ENCODE measurements around the gene GRAP2.
A peak's percentile ranks its signal among the peaks of the same experiment; 100 is the strongest.

Gene GRAP2

GRCh38 chr22:39962071-39962470 lies 61.2 kb downstream of the GRAP2 start:
- Histone ChIP-seq H3K27ac (ENCODE audit: low read depth in 2 of 2, low read length in 2 of 2) (no peak overlapping the region), H3K9me3 (ENCODE audit: control insufficient read depth in 2 of 2, low read length in 2 of 2) (no peaks in the 10 kb centered on the region), H3K9ac (ENCODE audit: low read depth in 1 of 2, low read length in 2 of 2) (no peak overlapping the region), H3K4me3 (ENCODE audit: low read length in 2 of 2) (no peak overlapping the region), H3K36me3 (ENCODE audit: control insufficient read depth in 2 of 2, insufficient read depth in 2 of 2, low read length in 2 of 2) (peaks cover 0 to 2% of the 10 kb centered on the region in 2 donors), H3K4me1 (ENCODE audit: control insufficient read depth in 2 of 2, insufficient read depth in 2 of 2, low read length in 2 of 2) (peaks cover 11% of the 10 kb centered on the region in 2 donors), H3K27me3 (ENCODE audit: control insufficient read depth in 2 of 2, insufficient read depth in 2 of 2, low read length in 2 of 2) (no peaks in the 10 kb centered on the region)

- H3K27me3 ChIP-seq (ENCODE audit: control insufficient read depth in 2 of 2, insufficient read depth in 2 of 2, low read length in 2 of 2) = peaks cover 0 to 3% of the 10 kb centered on the region in 2 donors
- H3K9ac ChIP-seq (ENCODE audit: low read depth in 1 of 2, low read length in 2 of 2) = no peak overlapping the region
- H3K27ac ChIP-seq (ENCODE audit: low read depth in 2 of 2, low read length in 2 of 2) = no peak overlapping the region
- peaks cover 8 to 28% of the 10 kb centered on the region in 2 donors for H3K4me1 ChIP-seq (ENCODE audit: control insufficient read depth in 2 of 2, insufficient read depth in 2 of 2, low read length in 2 of 2)
- peaks cover 0 to 2% of the 10 kb centered on the region in 2 donors for H3K36me3 ChIP-seq (ENCODE audit: control insufficient read depth in 2 of 2, insufficient read depth in 2 of 2, low read length in 2 of 2)
- no peaks in the 10 kb centered on the region for H3K9me3 ChIP-seq (ENCODE audit: control insufficient read depth in 2 of 2, low read length in 2 of 2)
- no peak overlapping the region for H3K4me3 ChIP-seq (ENCODE audit: low read length in 2 of 2)
Measured at GRCh38 chr22:39965748-39966147, 64.9 kb downstream of the GRAP2 start.

- Histone ChIP-seq H3K9me3 (ENCODE audit: control insufficient read depth in 2 of 2, low read length in 2 of 2) (no peaks in the 10 kb centered on the region), H3K36me3 (ENCODE audit: control insufficient read depth in 2 of 2, insufficient read depth in 2 of 2, low read length in 2 of 2) (peaks cover 0 to 2% of the 10 kb centered on the region in 2 donors), H3K27ac (ENCODE audit: low read depth in 2 of 2, low read length in 2 of 2) (peak overlapping the region; percentile 18 to 93), H3K4me1 (ENCODE audit: control insufficient read depth in 2 of 2, insufficient read depth in 2 of 2, low read length in 2 of 2) (peaks cover 8 to 28% of the 10 kb centered on the region in 2 donors), H3K27me3 (ENCODE audit: control insufficient read depth in 2 of 2, insufficient read depth in 2 of 2, low read length in 2 of 2) (peaks cover 0 to 3% of the 10 kb centered on the region in 2 donors), H3K9ac (ENCODE audit: low read depth in 1 of 2, low read length in 2 of 2) (peak overlapping the region in 1 of 2 donors; percentile 55), H3K4me3 (ENCODE audit: low read length in 2 of 2) (peak overlapping the region in 1 of 2 donors; percentile 9)
Measured at GRCh38 chr22:39966470-39966869, 65.6 kb downstream of the GRAP2 start.

GRCh38 chr22:39967103-39967829 lies 66.4 kb downstream of the GRAP2 start:
- Histone ChIP-seq H3K27ac (ENCODE audit: low read depth in 2 of 2, low read length in 2 of 2) (peak overlapping the region; percentile 18 to 93), H3K36me3 (ENCODE audit: control insufficient read depth in 2 of 2, insufficient read depth in 2 of 2, low read length in 2 of 2) (peaks cover 0 to 3% of the 10 kb centered on the region in 2 donors), H3K4me1 (ENCODE audit: control insufficient read depth in 2 of 2, insufficient read depth in 2 of 2, low read length in 2 of 2) (peaks cover 8 to 28% of the 10 kb centered on the region in 2 donors)

GRCh38 chr22:39967996-39968972 lies 67.4 kb downstream of the GRAP2 start:
- H3K4me1 ChIP-seq (ENCODE audit: control insufficient read depth in 2 of 2, insufficient read depth in 2 of 2, low read length in 2 of 2) = peaks cover 8 to 28% of the 10 kb centered on the region in 2 donors
- H3K27me3 ChIP-seq (ENCODE audit: control insufficient read depth in 2 of 2, insufficient read depth in 2 of 2, low read length in 2 of 2) = peaks cover 0 to 8% of the 10 kb centered on the region in 2 donors
- H3K9me3 ChIP-seq (ENCODE audit: control insufficient read depth in 2 of 2, low read length in 2 of 2) = no peaks in the 10 kb centered on the region
- peak overlapping the region; percentile 32 to 93 for H3K27ac ChIP-seq (ENCODE audit: low read depth in 2 of 2, low read length in 2 of 2)
- H3K36me3 ChIP-seq (ENCODE audit: control insufficient read depth in 2 of 2, insufficient read depth in 2 of 2, low read length in 2 of 2) = peaks cover 0 to 4% of the 10 kb centered on the region in 2 donors
- no peak overlapping the region for H3K9ac ChIP-seq (ENCODE audit: low read depth in 1 of 2, low read length in 2 of 2)
- H3K4me3 ChIP-seq (ENCODE audit: low read length in 2 of 2) = no peak overlapping the region

More at GRCh38 chr22:39967103-39967829, 66.4 kb downstream of the GRAP2 start:
- Histone ChIP-seq H3K9ac (ENCODE audit: low read depth in 1 of 2, low read length in 2 of 2) (peak overlapping the region in 1 of 2 donors; percentile 55), H3K4me3 (ENCODE audit: low read length in 2 of 2) (peak overlapping the region in 1 of 2 donors; percentile 9), H3K27me3 (ENCODE audit: control insufficient read depth in 2 of 2, insufficient read depth in 2 of 2, low read length in 2 of 2) (peaks cover 0 to 5% of the 10 kb centered on the region in 2 donors), H3K9me3 (ENCODE audit: control insufficient read depth in 2 of 2, low read length in 2 of 2) (no peaks in the 10 kb centered on the region)

- peaks cover 0 to 2% of the 10 kb centered on the region in 2 donors for H3K36me3 ChIP-seq (ENCODE audit: control insufficient read depth in 2 of 2, insufficient read depth in 2 of 2, low read length in 2 of 2)
Measured at GRCh38 chr22:39970742-39971141, 69.9 kb downstream of the GRAP2 start.

GRCh38 chr22:39972641-39973040 lies 71.8 kb downstream of the GRAP2 start:
- no peaks in the 10 kb centered on the region for H3K9me3 ChIP-seq (ENCODE audit: control insufficient read depth in 2 of 2, low read length in 2 of 2)
- H3K27me3 ChIP-seq (ENCODE audit: control insufficient read depth in 2 of 2, insufficient read depth in 2 of 2, low read length in 2 of 2) = peaks cover 0 to 10% of the 10 kb centered on the region in 2 donors
- no peak overlapping the region for H3K9ac ChIP-seq (ENCODE audit: low read depth in 1 of 2, low read length in 2 of 2)
- H3K4me3 ChIP-seq (ENCODE audit: low read length in 2 of 2) = no peak overlapping the region
- no peak overlapping the region for H3K27ac ChIP-seq (ENCODE audit: low read depth in 2 of 2, low read length in 2 of 2)
- H3K36me3 ChIP-seq (ENCODE audit: control insufficient read depth in 2 of 2, insufficient read depth in 2 of 2, low read length in 2 of 2) = peaks cover 0 to 2% of the 10 kb centered on the region in 2 donors
- H3K4me1 ChIP-seq (ENCODE audit: control insufficient read depth in 2 of 2, insufficient read depth in 2 of 2, low read length in 2 of 2) = peaks cover 0 to 12% of the 10 kb centered on the region in 2 donors

More at GRCh38 chr22:39970742-39971141, 69.9 kb downstream of the GRAP2 start:
- Histone ChIP-seq H3K27me3 (ENCODE audit: control insufficient read depth in 2 of 2, insufficient read depth in 2 of 2, low read length in 2 of 2) (peaks cover 0 to 9% of the 10 kb centered on the region in 2 donors), H3K9ac (ENCODE audit: low read depth in 1 of 2, low read length in 2 of 2) (no peak overlapping the region), H3K9me3 (ENCODE audit: control insufficient read depth in 2 of 2, low read length in 2 of 2) (no peaks in the 10 kb centered on the region), H3K27ac (ENCODE audit: low read depth in 2 of 2, low read length in 2 of 2) (no peak overlapping the region), H3K4me1 (ENCODE audit: control insufficient read depth in 2 of 2, insufficient read depth in 2 of 2, low read length in 2 of 2) (peaks cover 8 to 28% of the 10 kb centered on the region in 2 donors), H3K4me3 (ENCODE audit: low read length in 2 of 2) (no peak overlapping the region)

GRCh38 chr22:39973656-39974055 lies 72.8 kb downstream of the GRAP2 start:
- peaks cover 0 to 4% of the 10 kb centered on the region in 2 donors for H3K4me1 ChIP-seq (ENCODE audit: control insufficient read depth in 2 of 2, insufficient read depth in 2 of 2, low read length in 2 of 2)
- no peaks in the 10 kb centered on the region for H3K9me3 ChIP-seq (ENCODE audit: control insufficient read depth in 2 of 2, low read length in 2 of 2)
- H3K4me3 ChIP-seq (ENCODE audit: low read length in 2 of 2) = no peak overlapping the region
- no peak overlapping the region for H3K27ac ChIP-seq (ENCODE audit: low read depth in 2 of 2, low read length in 2 of 2)
- H3K27me3 ChIP-seq (ENCODE audit: control insufficient read depth in 2 of 2, insufficient read depth in 2 of 2, low read length in 2 of 2) = peaks cover 0 to 8% of the 10 kb centered on the region in 2 donors
- H3K9ac ChIP-seq (ENCODE audit: low read depth in 1 of 2, low read length in 2 of 2) = no peak overlapping the region
- peaks cover 0 to 2% of the 10 kb centered on the region in 2 donors for H3K36me3 ChIP-seq (ENCODE audit: control insufficient read depth in 2 of 2, insufficient read depth in 2 of 2, low read length in 2 of 2)

- Histone ChIP-seq H3K4me3 (ENCODE audit: low read length in 2 of 2) (no peak overlapping the region), H3K36me3 (ENCODE audit: control insufficient read depth in 2 of 2, insufficient read depth in 2 of 2, low read length in 2 of 2) (peaks cover 0 to 2% of the 10 kb centered on the region in 2 donors), H3K4me1 (ENCODE audit: control insufficient read depth in 2 of 2, insufficient read depth in 2 of 2, low read length in 2 of 2) (no peaks in the 10 kb centered on the region), H3K27ac (ENCODE audit: low read depth in 2 of 2, low read length in 2 of 2) (no peak overlapping the region), H3K9me3 (ENCODE audit: control insufficient read depth in 2 of 2, low read length in 2 of 2) (no peaks in the 10 kb centered on the region), H3K9ac (ENCODE audit: low read depth in 1 of 2, low read length in 2 of 2) (no peak overlapping the region), H3K27me3 (ENCODE audit: control insufficient read depth in 2 of 2, insufficient read depth in 2 of 2, low read length in 2 of 2) (peaks cover 0 to 7% of the 10 kb centered on the region in 2 donors)
Measured at GRCh38 chr22:39974065-39974464, 73.2 kb downstream of the GRAP2 start.

Data from mucosa of rectum (tissue), 2 donors.